HG03354 (cell line): ENCODE measurements around the gene TOP2A.
A peak's percentile ranks its signal among the peaks of the same experiment; 100 is the strongest.

Source experiments
- ATAC-seq: cut with Tn5 transposase; IDR thresholded peaks from one replicate; pipeline ENCODE4 v1.9.1; 2021; ENCODE audit warnings: mild to moderate bottlenecking; ENCODE audit not compliant: unreplicated experiment, poor library complexity, severe bottlenecking

The TOP2A gene

DNA sequence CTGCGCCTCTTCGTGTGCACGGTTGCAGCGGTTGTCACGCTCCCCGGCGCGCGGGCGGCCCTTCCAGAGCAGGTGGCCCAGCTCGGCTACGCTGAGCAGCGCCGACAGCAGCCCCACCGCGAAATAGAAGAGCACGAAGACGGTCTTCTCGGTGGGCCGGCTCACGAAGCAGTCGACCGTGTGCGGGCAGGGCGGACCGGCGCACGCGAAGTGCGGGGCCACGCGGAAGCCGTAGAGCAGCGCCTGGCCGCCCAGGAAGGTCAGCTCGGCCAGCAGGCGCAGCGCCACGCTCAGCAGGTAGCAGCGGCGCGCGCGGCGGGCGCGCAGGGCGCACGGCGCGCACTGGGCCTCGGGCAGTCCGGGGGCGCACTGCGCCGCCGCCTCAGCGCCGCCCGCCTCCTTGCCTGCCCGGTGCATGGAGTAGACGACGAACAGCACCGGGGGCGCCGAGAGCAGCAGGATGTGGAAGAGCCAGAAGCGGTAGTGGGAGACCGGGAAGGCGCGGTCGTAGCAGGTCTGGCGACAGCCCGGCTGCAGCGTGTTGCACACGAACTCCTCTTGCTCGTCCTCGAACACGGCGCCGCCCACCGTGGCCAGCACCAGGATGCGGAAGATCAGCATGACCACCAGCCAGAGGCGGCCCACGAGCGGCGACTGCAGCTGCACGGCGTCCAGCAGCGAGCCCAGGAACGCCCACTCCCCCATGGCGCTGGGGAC is 54.4 kb downstream of the TOP2A start:
- ATAC-seq = peak; percentile 22

DNA sequence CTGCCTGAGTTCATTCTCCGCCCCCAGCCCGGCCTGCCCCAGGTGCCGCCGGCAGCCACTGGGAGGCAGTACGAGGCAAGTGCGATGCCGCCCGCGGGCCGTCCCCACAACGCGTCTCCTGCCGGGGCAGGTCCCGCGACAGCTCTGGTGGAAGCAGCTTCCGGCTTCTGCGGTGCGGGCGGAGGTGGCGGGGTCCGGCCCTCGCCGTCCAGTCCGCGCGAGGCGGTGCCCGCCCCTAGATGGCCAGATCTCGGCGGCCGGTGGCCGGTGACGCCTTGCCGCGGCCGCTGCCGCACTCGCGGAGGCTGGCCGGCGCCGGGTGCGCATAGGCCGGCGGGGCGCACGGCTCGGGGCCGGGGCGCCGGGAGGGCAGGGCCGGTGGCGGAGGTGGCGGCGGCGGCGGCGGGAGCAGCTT is 55.0 kb downstream of the TOP2A start:
- ATAC-seq = peak; percentile 78

GRCh38 chr17:40361925-40362695 is 55.6 kb downstream of the TOP2A start:
- ATAC-seq = peak; percentile 11

DNA sequence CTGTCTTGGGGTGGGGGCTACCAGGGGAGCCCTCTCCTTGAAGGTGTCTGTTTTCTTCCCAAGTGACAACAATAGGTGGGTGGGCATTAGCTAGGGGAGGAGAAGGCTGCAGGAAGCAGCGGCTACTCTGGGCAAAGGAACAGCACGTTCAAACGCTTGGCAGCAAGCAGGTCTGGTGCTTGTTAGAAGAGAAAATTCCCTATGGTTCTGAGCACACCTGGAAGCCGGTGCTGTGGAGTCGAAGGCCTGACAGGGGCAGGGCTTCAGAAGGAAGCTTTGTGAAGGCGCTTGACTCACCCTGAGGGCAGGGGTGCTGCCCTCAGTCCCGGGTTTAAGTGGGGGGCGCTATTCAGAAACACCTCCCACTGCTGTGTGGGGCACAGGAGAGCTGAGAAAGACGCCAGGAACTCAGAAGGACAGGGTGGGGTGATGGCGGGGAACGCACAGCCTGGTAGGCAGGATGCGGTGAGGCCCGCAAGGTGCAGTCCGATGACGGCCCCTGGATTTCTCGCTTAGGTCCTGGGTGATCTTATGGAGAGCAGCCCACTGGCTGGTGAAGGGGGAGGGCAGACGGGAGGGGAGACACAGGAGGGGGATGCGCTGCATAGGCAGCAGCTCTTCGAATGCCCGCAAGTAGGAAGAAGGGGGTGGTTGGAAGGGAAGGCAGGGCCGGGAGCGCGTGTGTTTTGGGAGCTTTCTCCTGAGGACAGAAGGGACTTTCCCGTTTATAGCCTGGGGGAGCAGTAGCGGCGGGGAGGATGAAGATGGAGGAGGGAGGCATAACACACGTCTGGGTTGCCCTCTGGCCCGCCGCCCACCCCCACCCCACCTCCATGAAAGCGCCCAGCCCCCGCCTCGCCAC is 56.4 kb downstream of the TOP2A start:
- ATAC-seq = no peak

DNA sequence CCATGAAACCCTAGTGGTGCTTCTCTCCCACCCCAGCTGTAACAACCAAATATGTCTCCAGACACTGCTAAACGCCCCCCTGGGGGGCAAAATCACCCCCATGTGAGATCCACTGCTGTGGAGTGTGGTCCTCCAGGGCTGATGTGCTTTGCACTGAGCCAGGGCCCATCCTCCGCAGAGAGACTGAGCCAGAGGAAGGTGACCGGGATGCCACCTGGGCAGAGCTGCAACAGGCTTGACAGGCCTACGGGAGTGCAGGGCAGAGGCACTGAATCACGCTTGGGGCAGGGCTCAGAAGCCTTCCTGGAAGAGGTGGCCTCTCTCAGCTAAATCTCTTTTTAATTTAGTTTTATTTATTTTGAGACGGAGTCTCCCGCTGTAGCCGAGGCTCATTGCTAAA is 57.6 kb downstream of the TOP2A start:
- ATAC-seq = no peak

DNA sequence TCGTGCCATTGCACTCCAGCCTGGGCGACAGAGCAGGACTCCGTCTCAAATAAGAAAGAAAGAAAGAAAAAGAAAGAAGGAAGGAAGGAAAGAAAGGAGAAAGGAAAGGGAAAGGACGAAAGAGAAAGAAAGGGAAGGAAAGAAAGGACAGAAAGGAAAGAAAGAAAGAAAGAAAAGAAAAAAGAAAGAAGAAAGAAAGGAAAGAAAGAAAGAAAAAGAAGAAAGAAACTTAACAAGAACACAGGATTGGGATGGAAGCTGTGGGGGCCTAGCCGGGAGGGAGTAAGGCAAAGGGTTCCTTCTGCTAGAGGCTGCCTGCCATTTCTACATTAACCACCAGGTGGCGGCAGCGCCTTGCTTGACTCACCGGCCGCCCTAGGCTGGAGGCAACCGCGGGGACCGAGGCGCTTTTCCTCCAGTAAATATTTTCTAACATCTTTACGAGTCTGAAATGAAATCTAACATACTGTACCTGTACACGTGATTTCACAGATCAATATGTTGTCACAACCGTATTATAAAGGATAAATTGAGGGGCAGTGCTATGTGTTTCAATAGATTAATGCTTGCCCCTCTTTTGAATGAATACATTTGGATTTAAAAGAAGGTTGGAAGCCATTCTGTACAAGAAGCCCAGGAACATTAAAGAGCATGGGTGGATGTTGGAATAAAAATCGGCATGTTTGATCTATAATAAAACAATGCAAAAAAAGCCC is 59.2 kb downstream of the TOP2A start:
- ATAC-seq = no peak

DNA sequence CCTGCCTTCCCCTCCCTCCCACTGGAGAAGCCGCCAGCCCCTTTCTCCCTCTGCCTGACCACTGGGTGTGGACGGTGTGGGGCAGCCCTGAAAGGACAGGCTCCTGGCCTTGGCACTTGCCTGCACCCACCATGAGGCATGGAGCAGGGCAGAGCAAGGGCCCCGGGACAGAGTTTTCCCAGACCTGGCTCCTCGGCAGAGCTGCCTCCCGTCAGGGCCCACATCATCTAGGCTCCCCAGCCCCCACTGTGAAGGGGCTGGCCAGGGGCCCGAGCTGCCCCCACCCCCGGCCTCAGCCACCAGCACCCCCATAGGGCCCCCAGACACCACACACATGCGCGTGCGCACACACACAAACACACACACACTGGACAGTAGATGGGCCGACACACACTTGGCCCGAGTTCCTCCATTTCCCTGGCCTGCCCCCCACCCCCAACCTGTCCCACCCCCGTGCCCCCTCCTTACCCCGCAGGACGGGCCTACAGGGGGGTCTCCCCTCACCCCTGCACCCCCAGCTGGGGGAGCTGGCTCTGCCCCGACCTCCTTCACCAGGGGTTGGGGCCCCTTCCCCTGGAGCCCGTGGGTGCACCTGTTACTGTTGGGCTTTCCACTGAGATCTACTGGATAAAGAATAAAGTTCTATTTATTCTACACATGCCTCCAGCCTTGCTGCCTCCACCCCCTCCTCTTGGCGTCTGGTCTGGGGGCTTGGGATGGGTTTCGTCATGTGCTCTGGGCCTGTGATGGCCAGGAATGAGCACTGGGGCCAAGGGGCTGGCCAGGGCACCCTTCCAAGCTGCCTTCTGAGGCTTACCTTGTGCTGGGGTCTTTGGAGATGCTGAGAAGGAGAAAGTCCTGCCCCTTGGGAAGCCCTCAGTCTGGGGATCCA is 60.5 kb downstream of the TOP2A start:
- no peak for ATAC-seq

DNA sequence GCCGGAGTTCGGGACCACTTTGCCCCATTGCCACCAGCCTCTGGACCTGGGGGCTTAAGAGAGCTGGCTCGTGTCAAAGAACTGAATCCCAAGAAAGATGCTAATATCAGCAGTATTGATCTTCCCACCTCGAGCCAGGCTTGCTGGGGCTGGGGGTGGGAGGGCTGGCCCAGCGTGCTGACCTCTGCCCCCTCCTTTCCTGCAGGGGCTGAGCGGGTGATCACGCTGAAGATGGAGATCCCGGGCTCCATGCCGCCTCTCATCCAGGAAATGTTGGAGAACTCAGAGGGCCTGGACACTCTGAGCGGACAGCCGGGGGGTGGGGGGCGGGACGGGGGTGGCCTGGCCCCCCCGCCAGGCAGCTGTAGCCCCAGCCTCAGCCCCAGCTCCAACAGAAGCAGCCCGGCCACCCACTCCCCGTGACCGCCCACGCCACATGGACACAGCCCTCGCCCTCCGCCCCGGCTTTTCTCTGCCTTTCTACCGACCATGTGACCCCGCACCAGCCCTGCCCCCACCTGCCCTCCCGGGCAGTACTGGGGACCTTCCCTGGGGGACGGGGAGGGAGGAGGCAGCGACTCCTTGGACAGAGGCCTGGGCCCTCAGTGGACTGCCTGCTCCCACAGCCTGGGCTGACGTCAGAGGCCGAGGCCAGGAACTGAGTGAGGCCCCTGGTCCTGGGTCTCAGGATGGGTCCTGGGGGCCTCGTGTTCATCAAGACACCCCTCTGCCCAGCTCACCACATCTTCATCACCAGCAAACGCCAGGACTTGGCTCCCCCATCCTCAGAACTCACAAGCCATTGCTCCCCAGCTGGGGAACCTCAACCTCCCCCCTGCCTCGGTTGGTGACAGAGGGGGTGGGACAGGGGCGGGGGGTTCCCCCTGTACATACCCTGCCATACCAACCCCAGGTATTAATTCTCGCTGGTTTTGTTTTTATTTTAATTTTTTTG is 61.6 kb downstream of the TOP2A start:
- ATAC-seq = no peak

- ATAC-seq = no peak
Observed at GRCh38 chr17:40355123-40355803, 62.4 kb downstream of the TOP2A start.

GRCh38 chr17:40354221-40355122 is 63.2 kb downstream of the TOP2A start:
- ATAC-seq = no peak

DNA sequence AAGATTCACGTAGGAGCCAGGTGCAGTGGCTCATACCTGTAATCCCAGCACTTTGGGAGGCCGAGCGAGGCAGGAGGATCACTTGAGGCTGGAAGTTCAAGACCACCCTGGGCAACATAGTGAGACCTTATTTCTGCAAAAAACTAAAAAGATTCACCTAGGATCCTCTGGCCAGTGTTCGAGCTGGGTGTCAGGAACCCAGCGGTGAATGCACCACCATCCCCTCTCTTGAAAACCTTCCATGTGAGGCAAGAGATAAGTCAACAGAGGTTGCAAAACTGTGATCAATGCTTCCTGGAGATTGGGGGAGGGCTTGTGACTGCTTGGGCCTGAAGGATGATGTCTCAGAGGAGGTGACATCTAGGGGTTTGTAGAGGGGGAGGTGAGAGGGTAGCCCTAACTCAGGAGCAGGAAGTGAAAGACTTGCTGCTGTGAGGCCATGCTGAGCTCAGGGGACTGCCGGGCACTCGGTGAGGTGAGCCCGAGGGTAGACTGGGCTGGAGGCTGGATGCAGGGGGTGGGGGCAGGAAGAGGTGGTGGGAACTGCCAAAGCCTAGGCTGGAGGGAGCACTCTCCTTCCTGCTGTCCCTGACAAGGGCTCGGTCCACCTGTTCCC is 64.8 kb downstream of the TOP2A start:
- ATAC-seq = no peak

DNA sequence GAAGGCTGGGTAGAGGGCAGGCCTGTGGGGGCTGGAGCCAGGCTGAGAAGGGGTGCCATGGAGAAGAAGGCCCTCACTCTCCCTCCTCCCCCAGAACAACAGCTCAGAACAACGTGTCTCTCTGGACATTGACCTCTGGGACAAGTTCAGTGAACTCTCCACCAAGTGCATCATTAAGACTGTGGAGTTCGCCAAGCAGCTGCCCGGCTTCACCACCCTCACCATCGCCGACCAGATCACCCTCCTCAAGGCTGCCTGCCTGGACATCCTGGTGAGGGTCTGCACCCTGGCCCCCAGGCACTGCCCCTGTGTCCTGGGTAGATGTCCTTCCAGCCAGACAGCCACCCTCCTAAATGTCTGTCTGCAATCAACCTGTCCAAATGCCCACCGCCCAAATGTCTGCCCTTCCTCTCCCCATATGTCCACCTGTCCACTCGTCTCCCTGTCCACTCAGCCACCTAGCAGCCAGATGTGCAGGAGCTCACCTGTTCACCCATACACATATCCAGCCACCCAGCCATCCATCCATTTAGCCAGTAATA is 65.4 kb downstream of the TOP2A start:
- ATAC-seq = no peak

- no peak for ATAC-seq
Observed at GRCh38 chr17:40351359-40352236, 66.1 kb downstream of the TOP2A start.

DNA sequence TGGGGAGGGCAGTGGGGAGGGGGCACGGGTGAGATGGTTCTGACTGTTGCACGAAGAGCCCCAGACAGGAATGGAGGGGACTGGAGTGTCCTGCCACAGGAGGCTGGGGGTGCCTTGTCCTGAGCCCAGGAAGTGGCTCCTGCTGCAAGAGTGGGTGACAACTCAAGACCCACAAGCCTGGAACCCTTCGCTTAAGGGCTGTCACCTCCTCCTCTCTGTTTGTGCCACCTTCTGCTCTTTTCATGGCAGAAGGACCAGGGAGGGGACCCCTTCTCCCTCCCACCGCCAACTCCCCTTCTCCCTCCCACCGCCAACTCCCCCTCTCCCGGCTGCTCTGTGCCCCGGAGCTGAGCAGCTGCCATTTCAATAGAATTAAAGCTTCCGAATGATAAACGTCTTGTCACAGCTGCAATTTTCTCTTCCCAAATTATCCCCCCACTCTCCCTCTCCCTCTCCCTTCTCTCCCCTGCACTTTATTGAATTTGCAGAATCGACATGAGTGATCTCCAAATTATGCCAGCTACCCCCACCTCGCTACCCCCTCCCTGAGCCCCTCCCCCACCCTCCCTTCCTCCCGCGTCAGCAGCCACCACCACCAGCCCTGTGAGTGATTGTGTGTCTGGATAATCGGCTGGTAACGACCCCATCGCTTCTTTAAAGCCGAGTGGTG is 66.9 kb downstream of the TOP2A start:
- ATAC-seq = no peak
